ENCODE data around the gene RNU6-9.
A peak's percentile ranks its signal among the peaks of the same experiment; 100 is the strongest.

RNU6-9 gene

DNA sequence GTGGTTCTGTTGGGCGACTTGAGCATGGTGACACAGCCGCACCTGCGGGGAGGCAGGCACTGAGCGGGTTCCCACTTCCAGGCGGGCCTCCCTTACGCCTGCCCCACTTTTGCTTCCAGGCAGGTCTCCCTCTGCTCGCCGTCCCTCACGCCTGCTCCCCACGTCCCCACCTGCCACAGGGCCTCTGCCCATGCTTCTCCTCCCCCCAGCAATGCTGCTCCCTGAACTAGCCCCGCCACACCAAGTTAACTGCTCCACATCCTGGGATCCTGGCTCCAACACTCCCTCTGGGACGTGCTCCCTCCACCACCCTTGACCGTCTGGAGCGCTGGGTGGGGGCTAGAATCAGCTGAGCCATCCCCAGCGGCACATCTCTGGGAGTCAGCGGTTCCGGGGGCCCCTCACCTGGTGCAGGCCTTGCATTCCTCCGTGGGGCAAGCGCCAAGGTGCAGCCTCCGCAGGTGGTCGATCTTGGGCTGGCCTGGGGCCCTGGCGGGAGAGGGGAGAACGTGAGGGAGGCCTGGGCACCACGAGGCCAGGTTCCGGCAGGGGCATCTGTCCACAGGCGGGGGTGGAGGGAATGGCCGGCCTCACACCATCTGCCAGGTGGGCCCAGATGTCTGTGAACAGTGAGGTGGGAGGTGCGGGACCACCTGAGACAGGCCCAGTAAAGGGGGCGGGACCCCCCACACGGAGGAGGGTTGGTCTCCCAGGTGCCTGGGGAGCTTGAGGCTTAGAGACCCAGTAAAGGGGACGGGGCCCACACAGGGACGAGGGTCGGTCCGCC, 24.6 kb upstream of the RNU6-9 start (continued):
- TF ChIP-seq, protein P1, sequence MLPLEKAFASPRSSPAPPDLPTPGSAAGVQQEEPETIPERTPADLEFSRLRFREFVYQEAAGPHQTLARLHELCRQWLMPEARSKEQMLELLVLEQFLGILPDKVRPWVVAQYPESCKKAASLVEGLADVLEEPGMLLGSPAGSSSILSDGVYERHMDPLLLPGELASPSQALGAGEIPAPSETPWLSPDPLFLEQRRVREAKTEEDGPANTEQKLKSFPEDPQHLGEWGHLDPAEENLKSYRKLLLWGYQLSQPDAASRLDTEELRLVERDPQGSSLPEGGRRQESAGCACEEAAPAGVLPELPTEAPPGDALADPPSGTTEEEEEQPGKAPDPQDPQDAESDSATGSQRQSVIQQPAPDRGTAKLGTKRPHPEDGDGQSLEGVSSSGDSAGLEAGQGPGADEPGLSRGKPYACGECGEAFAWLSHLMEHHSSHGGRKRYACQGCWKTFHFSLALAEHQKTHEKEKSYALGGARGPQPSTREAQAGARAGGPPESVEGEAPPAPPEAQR (tag by site-specific recombination; IDR thresholded peaks at IDR 0.05): no peak
- TF ChIP-seq, protein P2, sequence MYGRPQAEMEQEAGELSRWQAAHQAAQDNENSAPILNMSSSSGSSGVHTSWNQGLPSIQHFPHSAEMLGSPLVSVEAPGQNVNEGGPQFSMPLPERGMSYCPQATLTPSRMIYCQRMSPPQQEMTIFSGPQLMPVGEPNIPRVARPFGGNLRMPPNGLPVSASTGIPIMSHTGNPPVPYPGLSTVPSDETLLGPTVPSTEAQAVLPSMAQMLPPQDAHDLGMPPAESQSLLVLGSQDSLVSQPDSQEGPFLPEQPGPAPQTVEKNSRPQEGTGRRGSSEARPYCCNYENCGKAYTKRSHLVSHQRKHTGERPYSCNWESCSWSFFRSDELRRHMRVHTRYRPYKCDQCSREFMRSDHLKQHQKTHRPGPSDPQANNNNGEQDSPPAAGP (tag by site-specific recombination; IDR thresholded peaks at IDR 0.05): no peak
- TF ChIP-seq, protein P3, sequence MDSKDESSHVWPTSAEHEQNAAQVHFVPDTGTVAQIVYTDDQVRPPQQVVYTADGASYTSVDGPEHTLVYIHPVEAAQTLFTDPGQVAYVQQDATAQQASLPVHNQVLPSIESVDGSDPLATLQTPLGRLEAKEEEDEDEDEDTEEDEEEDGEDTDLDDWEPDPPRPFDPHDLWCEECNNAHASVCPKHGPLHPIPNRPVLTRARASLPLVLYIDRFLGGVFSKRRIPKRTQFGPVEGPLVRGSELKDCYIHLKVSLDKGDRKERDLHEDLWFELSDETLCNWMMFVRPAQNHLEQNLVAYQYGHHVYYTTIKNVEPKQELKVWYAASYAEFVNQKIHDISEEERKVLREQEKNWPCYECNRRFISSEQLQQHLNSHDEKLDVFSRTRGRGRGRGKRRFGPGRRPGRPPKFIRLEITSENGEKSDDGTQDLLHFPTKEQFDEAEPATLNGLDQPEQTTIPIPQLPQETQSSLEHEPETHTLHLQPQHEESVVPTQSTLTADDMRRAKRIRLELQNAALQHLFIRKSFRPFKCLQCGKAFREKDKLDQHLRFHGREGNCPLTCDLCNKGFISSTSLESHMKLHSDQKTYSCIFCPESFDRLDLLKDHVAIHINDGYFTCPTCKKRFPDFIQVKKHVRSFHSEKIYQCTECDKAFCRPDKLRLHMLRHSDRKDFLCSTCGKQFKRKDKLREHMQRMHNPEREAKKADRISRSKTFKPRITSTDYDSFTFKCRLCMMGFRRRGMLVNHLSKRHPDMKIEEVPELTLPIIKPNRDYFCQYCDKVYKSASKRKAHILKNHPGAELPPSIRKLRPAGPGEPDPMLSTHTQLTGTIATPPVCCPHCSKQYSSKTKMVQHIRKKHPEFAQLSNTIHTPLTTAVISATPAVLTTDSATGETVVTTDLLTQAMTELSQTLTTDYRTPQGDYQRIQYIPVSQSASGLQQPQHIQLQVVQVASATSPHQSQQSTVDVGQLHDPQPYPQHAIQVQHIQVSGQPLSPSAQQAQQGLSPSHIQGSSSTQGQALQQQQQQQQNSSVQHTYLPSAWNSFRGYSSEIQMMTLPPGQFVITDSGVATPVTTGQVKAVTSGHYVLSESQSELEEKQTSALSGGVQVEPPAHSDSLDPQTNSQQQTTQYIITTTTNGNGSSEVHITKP (tag by site-specific recombination; IDR thresholded peaks at IDR 0.05): no peak
- TF ChIP-seq, protein P4, sequence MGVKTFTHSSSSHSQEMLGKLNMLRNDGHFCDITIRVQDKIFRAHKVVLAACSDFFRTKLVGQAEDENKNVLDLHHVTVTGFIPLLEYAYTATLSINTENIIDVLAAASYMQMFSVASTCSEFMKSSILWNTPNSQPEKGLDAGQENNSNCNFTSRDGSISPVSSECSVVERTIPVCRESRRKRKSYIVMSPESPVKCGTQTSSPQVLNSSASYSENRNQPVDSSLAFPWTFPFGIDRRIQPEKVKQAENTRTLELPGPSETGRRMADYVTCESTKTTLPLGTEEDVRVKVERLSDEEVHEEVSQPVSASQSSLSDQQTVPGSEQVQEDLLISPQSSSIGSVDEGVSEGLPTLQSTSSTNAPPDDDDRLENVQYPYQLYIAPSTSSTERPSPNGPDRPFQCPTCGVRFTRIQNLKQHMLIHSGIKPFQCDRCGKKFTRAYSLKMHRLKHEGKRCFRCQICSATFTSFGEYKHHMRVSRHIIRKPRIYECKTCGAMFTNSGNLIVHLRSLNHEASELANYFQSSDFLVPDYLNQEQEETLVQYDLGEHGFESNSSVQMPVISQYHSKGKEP (tag by site-specific recombination; IDR thresholded peaks at IDR 0.05): no peak
- TF ChIP-seq ZNF548 (tag by site-specific recombination; IDR thresholded peaks at IDR 0.05) (no peak), ZNF423 (tag by site-specific recombination; IDR thresholded peaks at IDR 0.05) (no peak), TCF7L2 (IDR thresholded peaks at IDR 0.05; ENCODE audit: borderline replicate concordance, low read depth, low read length) (no peak), ZNF132 (tag by site-specific recombination; IDR thresholded peaks at IDR 0.05; ENCODE audit: borderline replicate concordance) (no peak)
- TF ChIP-seq, protein P5, sequence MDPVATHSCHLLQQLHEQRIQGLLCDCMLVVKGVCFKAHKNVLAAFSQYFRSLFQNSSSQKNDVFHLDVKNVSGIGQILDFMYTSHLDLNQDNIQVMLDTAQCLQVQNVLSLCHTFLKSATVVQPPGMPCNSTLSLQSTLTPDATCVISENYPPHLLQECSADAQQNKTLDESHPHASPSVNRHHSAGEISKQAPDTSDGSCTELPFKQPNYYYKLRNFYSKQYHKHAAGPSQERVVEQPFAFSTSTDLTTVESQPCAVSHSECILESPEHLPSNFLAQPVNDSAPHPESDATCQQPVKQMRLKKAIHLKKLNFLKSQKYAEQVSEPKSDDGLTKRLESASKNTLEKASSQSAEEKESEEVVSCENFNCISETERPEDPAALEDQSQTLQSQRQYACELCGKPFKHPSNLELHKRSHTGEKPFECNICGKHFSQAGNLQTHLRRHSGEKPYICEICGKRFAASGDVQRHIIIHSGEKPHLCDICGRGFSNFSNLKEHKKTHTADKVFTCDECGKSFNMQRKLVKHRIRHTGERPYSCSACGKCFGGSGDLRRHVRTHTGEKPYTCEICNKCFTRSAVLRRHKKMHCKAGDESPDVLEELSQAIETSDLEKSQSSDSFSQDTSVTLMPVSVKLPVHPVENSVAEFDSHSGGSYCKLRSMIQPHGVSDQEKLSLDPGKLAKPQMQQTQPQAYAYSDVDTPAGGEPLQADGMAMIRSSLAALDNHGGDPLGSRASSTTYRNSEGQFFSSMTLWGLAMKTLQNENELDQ (tag by site-specific recombination; IDR thresholded peaks at IDR 0.05; ENCODE audit: low read depth): no peak

DNA sequence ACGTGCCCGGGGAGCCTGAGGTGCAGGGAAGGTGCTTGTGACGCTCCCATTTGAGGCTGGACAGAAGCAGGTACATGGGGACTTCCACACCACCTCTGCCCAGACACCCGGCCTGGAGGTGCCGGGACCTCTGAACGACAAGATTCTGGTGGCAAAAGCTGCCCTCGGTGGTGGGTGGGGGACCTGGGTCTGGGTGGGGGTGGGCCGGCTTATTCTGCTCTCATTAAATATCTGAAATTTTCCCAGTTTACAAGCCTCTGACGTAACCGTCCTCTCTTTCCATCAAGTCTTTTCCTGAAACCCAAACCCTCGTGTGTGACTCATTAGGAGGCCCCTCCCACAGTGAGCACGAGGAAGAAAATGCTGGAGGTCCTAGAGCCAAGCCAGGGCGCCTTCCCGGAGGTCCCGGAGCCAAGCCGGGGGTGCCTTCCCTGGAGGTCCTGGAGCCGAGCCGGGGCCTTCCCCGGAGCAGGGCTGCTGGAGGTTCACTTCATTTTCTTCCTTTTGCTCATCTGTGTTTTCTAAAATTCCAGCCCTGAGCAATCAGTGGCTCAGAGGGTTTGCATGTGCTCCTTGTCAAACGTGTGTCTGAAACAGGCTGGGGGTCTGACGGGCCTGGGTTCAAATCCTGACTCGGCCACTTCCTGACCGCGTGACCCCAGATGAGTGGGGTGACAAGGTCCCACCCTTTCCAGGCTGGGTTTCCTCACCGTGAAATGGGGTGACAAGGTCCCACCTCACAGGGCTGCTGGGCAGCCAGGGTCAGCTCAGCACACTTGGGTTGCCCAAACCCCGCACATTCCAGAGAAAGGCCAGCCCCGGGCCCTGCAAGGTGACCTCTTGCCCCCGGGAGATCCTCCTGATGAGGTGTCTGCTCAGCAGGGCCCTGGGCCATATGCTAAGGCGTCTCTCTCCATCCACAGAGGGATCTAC, 23.8 kb upstream of the RNU6-9 start:
- H3K4me3 ChIP-seq (ENCODE audit: low read depth, low read length): no peak overlapping the region
- ChIA-PET POLR2A (no interaction called here), CTCF (no interaction called here)
- H3K9me3 ChIP-seq (ENCODE audit: control insufficient read depth, insufficient read depth, low read depth, low read length): no peaks in the 10 kb centered on the region
- no peak overlapping the region; the same call in 1 of the 2 replicates for H3K27ac ChIP-seq (ENCODE audit: extremely low read depth, low read depth, low read length)
- H3K4me1 ChIP-seq (ENCODE audit: control insufficient read depth, insufficient read depth, low read length): no peaks in the 10 kb centered on the region; the same call in 1 of the 2 replicates
- H3K36me3 ChIP-seq (ENCODE audit: control insufficient read depth in 2 of 2, insufficient read depth in 1 of 2, low read length in 2 of 2): peaks cover 7 to 47% of the 10 kb centered on the region in 2 experiments; a peak in 2 of 3 replicates
- TF ChIP-seq GLIS1 (tag by site-specific recombination; IDR thresholded peaks at IDR 0.05) (peak; percentile 99), ZNF335 (tag by site-specific recombination; conservative IDR thresholded peaks at IDR 0.05) (peak; percentile 64), ZBTB20 (tag by site-specific recombination; IDR thresholded peaks at IDR 0.05) (no peak), ZNF366 (tag by site-specific recombination; conservative IDR thresholded peaks at IDR 0.05) (peak; percentile 70), ZNF514 (tag by site-specific recombination; IDR thresholded peaks at IDR 0.05) (no peak), ZBTB7A (tag by site-specific recombination; IDR thresholded peaks at IDR 0.05; ENCODE audit: low read depth) (no peak)
- TF ChIP-seq, protein P6, sequence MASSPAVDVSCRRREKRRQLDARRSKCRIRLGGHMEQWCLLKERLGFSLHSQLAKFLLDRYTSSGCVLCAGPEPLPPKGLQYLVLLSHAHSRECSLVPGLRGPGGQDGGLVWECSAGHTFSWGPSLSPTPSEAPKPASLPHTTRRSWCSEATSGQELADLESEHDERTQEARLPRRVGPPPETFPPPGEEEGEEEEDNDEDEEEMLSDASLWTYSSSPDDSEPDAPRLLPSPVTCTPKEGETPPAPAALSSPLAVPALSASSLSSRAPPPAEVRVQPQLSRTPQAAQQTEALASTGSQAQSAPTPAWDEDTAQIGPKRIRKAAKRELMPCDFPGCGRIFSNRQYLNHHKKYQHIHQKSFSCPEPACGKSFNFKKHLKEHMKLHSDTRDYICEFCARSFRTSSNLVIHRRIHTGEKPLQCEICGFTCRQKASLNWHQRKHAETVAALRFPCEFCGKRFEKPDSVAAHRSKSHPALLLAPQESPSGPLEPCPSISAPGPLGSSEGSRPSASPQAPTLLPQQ (tag by site-specific recombination; IDR thresholded peaks at IDR 0.05): 0 out of 2 replicates have a peak, but pooled peaks have one; percentile 11
- TF ChIP-seq, protein P7, sequence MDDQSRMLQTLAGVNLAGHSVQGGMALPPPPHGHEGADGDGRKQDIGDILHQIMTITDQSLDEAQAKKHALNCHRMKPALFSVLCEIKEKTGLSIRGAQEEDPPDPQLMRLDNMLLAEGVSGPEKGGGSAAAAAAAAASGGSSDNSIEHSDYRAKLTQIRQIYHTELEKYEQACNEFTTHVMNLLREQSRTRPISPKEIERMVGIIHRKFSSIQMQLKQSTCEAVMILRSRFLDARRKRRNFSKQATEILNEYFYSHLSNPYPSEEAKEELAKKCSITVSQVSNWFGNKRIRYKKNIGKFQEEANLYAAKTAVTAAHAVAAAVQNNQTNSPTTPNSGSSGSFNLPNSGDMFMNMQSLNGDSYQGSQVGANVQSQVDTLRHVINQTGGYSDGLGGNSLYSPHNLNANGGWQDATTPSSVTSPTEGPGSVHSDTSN (CRISPR knock-in tag; IDR thresholded peaks at IDR 0.05): no peak
- TF ChIP-seq, protein P8, sequence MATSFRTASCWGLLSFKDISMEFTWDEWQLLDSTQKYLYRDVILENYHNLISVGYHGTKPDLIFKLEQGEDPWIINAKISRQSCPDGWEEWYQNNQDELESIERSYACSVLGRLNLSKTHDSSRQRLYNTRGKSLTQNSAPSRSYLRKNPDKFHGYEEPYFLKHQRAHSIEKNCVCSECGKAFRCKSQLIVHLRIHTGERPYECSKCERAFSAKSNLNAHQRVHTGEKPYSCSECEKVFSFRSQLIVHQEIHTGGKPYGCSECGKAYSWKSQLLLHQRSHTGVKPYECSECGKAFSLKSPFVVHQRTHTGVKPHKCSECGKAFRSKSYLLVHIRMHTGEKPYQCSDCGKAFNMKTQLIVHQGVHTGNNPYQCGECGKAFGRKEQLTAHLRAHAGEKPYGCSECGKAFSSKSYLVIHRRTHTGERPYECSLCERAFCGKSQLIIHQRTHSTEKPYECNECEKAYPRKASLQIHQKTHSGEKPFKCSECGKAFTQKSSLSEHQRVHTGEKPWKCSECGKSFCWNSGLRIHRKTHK (tag by site-specific recombination; IDR thresholded peaks at IDR 0.05): no peak
